Vagina (tissue), 2 donors: ENCODE results near the gene DPYSL5. TPM values are rescaled to one million over a fixed set of nuclear protein-coding genes. Genes with fewer than 3 reads are reported as not detected.
A peak's percentile ranks its signal among the peaks of the same experiment; 100 is the strongest.

Source experiments
- DNase-seq, 2 donors: peaks; one replicate each; pipeline ENCODE4 v3.0.0-alpha.2; 2017; ENCODE audit errors: extremely low spot score in 2 of 2
- H3K27ac ChIP-seq: fragments of 200-600 bp; sonication (generic); one replicate; pipeline ENCODE4 v1.5.1; 2019
- H3K27me3 ChIP-seq: fragments of 200-600 bp; sonication (generic); one replicate; pipeline ENCODE4 v1.5.1; 2019
- H3K36me3 ChIP-seq, 2 donors: fragments of 200-600 bp; sonication (generic); one replicate each; pipeline ENCODE4 v1.5.1; 2017 to 2019
- H3K4me1 ChIP-seq: fragments of 200-600 bp; sonication (generic); one replicate; pipeline ENCODE4 v1.5.1; 2019
- H3K4me3 ChIP-seq, 2 donors: fragments of 200-600 bp; sonication (generic); 1 replicate in 1 of 2; 2 replicates in 1 of 2; pipeline ENCODE4 v1.5.1; 2016 to 2019
- H3K9me3 ChIP-seq: fragments of 200-600 bp; sonication (generic); one replicate; pipeline ENCODE4 v1.5.1; 2019
- CTCF ChIP-seq, 3 experiments: fragments of 450-650 bp in 2 of 3; fragments of 200-600 bp in 1 of 3; sonication (generic) in 1 of 3; IDR thresholded peaks; one replicate each; pipeline ENCODE4 v1.5.1; 2017 to 2019; ENCODE audit warnings: antibody characterized with exemption in 3 of 3, mild to moderate bottlenecking in 2 of 3, moderate library complexity in 2 of 3
- POLR2A ChIP-seq, 2 donors: fragments of 450-650 bp; IDR thresholded peaks; one replicate each; pipeline ENCODE4 v1.6.1; 2017; ENCODE audit warnings: antibody characterized with exemption in 2 of 2, mild to moderate bottlenecking in 2 of 2, moderate library complexity in 2 of 2
- POLR2AphosphoS5 ChIP-seq, 2 donors: sonication (generic); formaldehyde crosslinking; IDR thresholded peaks; one replicate each; pipeline ENCODE4 v1.9.0; 2017; ENCODE audit warnings: antibody characterized with exemption in 2 of 2, mild to moderate bottlenecking in 2 of 2, low read depth in 1 of 2; ENCODE audit not compliant: insufficient read depth in 1 of 2
- intact Hi-C: fragments of 100-400 bp; cut with DNase I; formaldehyde crosslinking; loops from one replicate; pipeline ENCODE4 v1.15.1; 2023
- total RNA-seq: library from RNA; depleted of rRNA; stranded (reverse); fragments of >200 nt; gene quantifications from one replicate; pipeline ENCODE4 v1.2.3, GENCODE V29; 2016

DPYSL5 gene
- total RNA-seq, 1 donor from 2014 or later = 0.74 TPM

- H3K27ac ChIP-seq = no peak overlapping the region
- H3K4me3 ChIP-seq = no peak overlapping the region
- intact Hi-C loops = no loop called here
- H3K36me3 ChIP-seq = no peaks in the 10 kb centered on the region
- DNase-seq = peak in 1 of 2 donors; percentile 52
- H3K27me3 ChIP-seq = no peaks in the 10 kb centered on the region
- no peak for TF ChIP-seq POLR2AphosphoS5 (IDR thresholded peaks at IDR 0.05; ENCODE audit: insufficient read depth in 1 of 2, low read depth in 1 of 2)
- TF ChIP-seq CTCF (IDR thresholded peaks at IDR 0.05) = no peak
- no peak for TF ChIP-seq POLR2A (IDR thresholded peaks at IDR 0.05)
- no peaks in the 10 kb centered on the region for H3K9me3 ChIP-seq
- no peaks in the 10 kb centered on the region for H3K4me1 ChIP-seq
Measured at GRCh38 chr2:26894136-26894535, 46.2 kb downstream of the DPYSL5 start.

GRCh38 chr2:26897807-26898479 is 50.0 kb downstream of the DPYSL5 start:
- DNase-seq = peak in 1 of 2 donors; percentile 25
- H3K4me1 ChIP-seq = no peaks in the 10 kb centered on the region
- no peak overlapping the region for H3K4me3 ChIP-seq
- H3K9me3 ChIP-seq = no peaks in the 10 kb centered on the region
- no peak overlapping the region for H3K27ac ChIP-seq
- H3K27me3 ChIP-seq = no peaks in the 10 kb centered on the region
- intact Hi-C loops = no loop called here
- no peaks in the 10 kb centered on the region for H3K36me3 ChIP-seq
- TF ChIP-seq CTCF (IDR thresholded peaks at IDR 0.05) (no peak), POLR2A (IDR thresholded peaks at IDR 0.05) (no peak)

GRCh38 chr2:26898480-26899078 is 50.6 kb downstream of the DPYSL5 start:
- Histone ChIP-seq H3K4me3 (no peak overlapping the region), H3K27me3 (no peaks in the 10 kb centered on the region), H3K27ac (no peak overlapping the region), H3K4me1 (no peaks in the 10 kb centered on the region), H3K9me3 (no peaks in the 10 kb centered on the region), H3K36me3 (no peaks in the 10 kb centered on the region)
- intact Hi-C loops = no loop called here
- DNase-seq = peak in 1 of 2 donors; percentile 74
- no peak for TF ChIP-seq POLR2A (IDR thresholded peaks at IDR 0.05)
- TF ChIP-seq POLR2AphosphoS5 (IDR thresholded peaks at IDR 0.05; ENCODE audit: insufficient read depth in 1 of 2, low read depth in 1 of 2) = no peak

GRCh38 chr2:26899500-26900164 is 51.7 kb downstream of the DPYSL5 start:
- no peaks in the 10 kb centered on the region for H3K27me3 ChIP-seq
- TF ChIP-seq CTCF (IDR thresholded peaks at IDR 0.05) = no peak
- no peak for TF ChIP-seq POLR2A (IDR thresholded peaks at IDR 0.05)
- no peak for TF ChIP-seq POLR2AphosphoS5 (IDR thresholded peaks at IDR 0.05; ENCODE audit: insufficient read depth in 1 of 2, low read depth in 1 of 2)
- no peaks in the 10 kb centered on the region for H3K36me3 ChIP-seq
- no peak overlapping the region for H3K27ac ChIP-seq
- no peak overlapping the region for H3K4me3 ChIP-seq
- H3K9me3 ChIP-seq = no peaks in the 10 kb centered on the region
- peak; percentile 52 to 54 for DNase-seq
- H3K4me1 ChIP-seq = no peaks in the 10 kb centered on the region
- intact Hi-C loops = no loop called here

GRCh38 chr2:26900831-26901321 is 52.9 kb downstream of the DPYSL5 start:
- peak; percentile 25 to 40 for DNase-seq
- TF ChIP-seq POLR2A (IDR thresholded peaks at IDR 0.05) = no peak
- TF ChIP-seq POLR2AphosphoS5 (IDR thresholded peaks at IDR 0.05; ENCODE audit: insufficient read depth in 1 of 2, low read depth in 1 of 2) = no peak
- TF ChIP-seq CTCF (IDR thresholded peaks at IDR 0.05) = no peak
- no peaks in the 10 kb centered on the region for H3K9me3 ChIP-seq
- H3K4me3 ChIP-seq = no peak overlapping the region
- intact Hi-C loops = no loop called here
- no peaks in the 10 kb centered on the region for H3K4me1 ChIP-seq
- no peaks in the 10 kb centered on the region for H3K27me3 ChIP-seq
- H3K27ac ChIP-seq = no peak overlapping the region
- no peaks in the 10 kb centered on the region for H3K36me3 ChIP-seq
